IMR-90 (cell line): ENCODE results near the gene CRY2. TPM values are rescaled to one million over a fixed set of nuclear protein-coding genes. Genes with fewer than 3 reads are reported as not detected.

Source experiments
- ATAC-seq: fragments of 200-7000 bp; cut with Tn5 transposase; 2 replicates; pipeline ENCODE4 v1.9.1; 2020; ENCODE audit warnings: low read depth, mild to moderate bottlenecking, moderate library complexity
- BruUV-seq: library from RNA; stranded (reverse); fragments of 400-500 nt; replicated peaks from 2 replicates; lab custom pipeline; 2021; lab: Mats Ljungman, UMichigan
- CTCF ChIA-PET: fragments of 300-600 bp; formaldehyde crosslinking; extraction: SDS; loops from one replicate; lab custom pipeline; 2021; ENCODE audit warnings: antibody characterized with exemption; lab: Yijun Ruan, JAX
- POLR2A ChIA-PET: fragments of 300-600 bp; sonication (Branson Sonifier 250); formaldehyde crosslinking; loops from one replicate; lab custom pipeline; 2022; ENCODE audit warnings: antibody characterized with exemption; ENCODE audit not compliant: unreplicated experiment; lab: Charles Lee
- DNase-seq: peaks from one replicate; pipeline ENCODE4 v3.0.0; 2013
- H2AFZ ChIP-seq: replicated peaks from 2 replicates; pipeline ENCODE3; 2013; ENCODE audit warnings: low read length, mild to moderate bottlenecking; ENCODE audit not compliant: poor library complexity
- H2AK5ac ChIP-seq: 2 replicates; pipeline ENCODE4 v1.6.1; 2013; ENCODE audit warnings: low read depth, low read length, inconsistent platforms
- H2AK9ac ChIP-seq: replicated peaks from 2 replicates; pipeline ENCODE3; 2013; ENCODE audit warnings: mild to moderate bottlenecking, low read depth, low read length, moderate library complexity; ENCODE audit not compliant: poor library complexity
- H2BK120ac ChIP-seq: 2 replicates; pipeline ENCODE4 v1.6.1; 2013; ENCODE audit warnings: low read depth, low read length, inconsistent platforms
- H2BK15ac ChIP-seq: 3 replicates; pipeline ENCODE4 v1.6.1; 2013; ENCODE audit warnings: low read depth, low read length, inconsistent platforms
- H2BK20ac ChIP-seq: 2 replicates; pipeline ENCODE4 v1.6.1; 2013; ENCODE audit warnings: low read depth, mild to moderate bottlenecking, inconsistent platforms, low read length, moderate library complexity
- H2BK5ac ChIP-seq: 2 replicates; pipeline ENCODE4 v1.6.1; 2013; ENCODE audit warnings: mild to moderate bottlenecking, low read depth, low read length, inconsistent platforms; ENCODE audit not compliant: poor library complexity, severe bottlenecking
- H3K14ac ChIP-seq: replicated peaks from 2 replicates; pipeline ENCODE4 v1.6.1; 2013; ENCODE audit warnings: low read depth, low read length, inconsistent platforms
- H3K18ac ChIP-seq: 2 replicates; pipeline ENCODE4 v1.6.1; 2013; ENCODE audit warnings: low read depth, low read length, control low read depth
- H3K23ac ChIP-seq: 2 replicates; pipeline ENCODE4 v1.6.1; 2013; ENCODE audit warnings: low read depth, low read length, inconsistent platforms
- H3K27ac ChIP-seq: 2 replicates; pipeline ENCODE4 v1.5.1; 2013; ENCODE audit warnings: mild to moderate bottlenecking, control low read depth, low read length; ENCODE audit not compliant: insufficient read depth
- H3K27me3 ChIP-seq: 2 replicates; pipeline ENCODE4 v1.6.1; 2013; ENCODE audit warnings: low read length; ENCODE audit not compliant: control insufficient read depth, insufficient read depth
- H3K36me3 ChIP-seq: 2 replicates; pipeline ENCODE4 v1.6.1; 2013; ENCODE audit warnings: low read length, mixed read lengths; ENCODE audit not compliant: control insufficient read depth, insufficient read depth
- H3K4ac ChIP-seq: 2 replicates; pipeline ENCODE4 v1.6.1; 2013; ENCODE audit warnings: low read depth, low read length, inconsistent platforms
- H3K4me1 ChIP-seq: 2 replicates; pipeline ENCODE4 v1.6.1; 2013; ENCODE audit warnings: low read length, mixed read lengths; ENCODE audit not compliant: control insufficient read depth, insufficient read depth
- H3K4me2 ChIP-seq: 2 replicates; pipeline ENCODE4 v1.6.1; 2013; ENCODE audit warnings: low read depth, mild to moderate bottlenecking, control low read depth, low read length, moderate library complexity
- H3K4me3 ChIP-seq: 2 replicates; pipeline ENCODE4 v1.5.1; 2013; ENCODE audit warnings: low read depth, mild to moderate bottlenecking, control low read depth, low read length, moderate library complexity; ENCODE audit not compliant: insufficient read depth
- H3K56ac ChIP-seq: 2 replicates; pipeline ENCODE4 v1.6.1; 2013; ENCODE audit warnings: low read length, inconsistent platforms; ENCODE audit not compliant: insufficient read depth; ENCODE audit errors: extremely low read depth
- H3K79me1 ChIP-seq, 2 experiments: 2 replicates each; pipeline ENCODE4 v1.6.1; 2013; ENCODE audit warnings: low read length in 2 of 2, inconsistent platforms in 1 of 2, low read depth in 1 of 2
- H3K9ac ChIP-seq: 2 replicates; pipeline ENCODE4 v1.6.1; 2013; ENCODE audit warnings: low read depth, low read length, control low read depth
- H3K9me1 ChIP-seq: 2 replicates; pipeline ENCODE4 v1.6.1; 2013; ENCODE audit warnings: low read length, inconsistent platforms; ENCODE audit not compliant: insufficient read depth
- H3K9me3 ChIP-seq: 2 replicates; pipeline ENCODE4 v1.6.1; 2013; ENCODE audit warnings: low read length; ENCODE audit not compliant: control insufficient read depth, insufficient read depth
- H4K20me1 ChIP-seq: 2 replicates; pipeline ENCODE4 v1.6.1; 2013; ENCODE audit warnings: low read length, inconsistent platforms; ENCODE audit not compliant: insufficient read depth
- H4K5ac ChIP-seq: 2 replicates; pipeline ENCODE4 v1.6.1; 2013; ENCODE audit warnings: mild to moderate bottlenecking, low read depth, low read length, control low read depth
- H4K8ac ChIP-seq, 2 experiments: 2 replicates each; pipeline ENCODE4 v1.6.1; 2013; ENCODE audit warnings: low read depth in 2 of 2, low read length in 2 of 2, control low read depth in 1 of 2, inconsistent platforms in 1 of 2
- H4K91ac ChIP-seq: 2 replicates; pipeline ENCODE4 v1.6.1; 2013; ENCODE audit warnings: low read depth, low read length, inconsistent platforms; ENCODE audit not compliant: insufficient read depth
- BHLHE40 ChIP-seq: fragments of 150-350 bp; IDR thresholded peaks from 2 replicates; pipeline ENCODE4 v1.6.1; 2016; ENCODE audit warnings: mild to moderate bottlenecking, low read depth, low read length
- CEBPB ChIP-seq: IDR thresholded peaks from 2 replicates; pipeline ENCODE4 v1.6.1; 2012; ENCODE audit warnings: low read depth, low read length, improper control_type of control experiment
- CHD1 ChIP-seq: IDR thresholded peaks from 2 replicates; pipeline ENCODE4 v1.6.1; 2012; ENCODE audit warnings: low read depth, low read length, improper control_type of control experiment
- FOS ChIP-seq: fragments of 150-350 bp; IDR thresholded peaks from 2 replicates; pipeline ENCODE4 v1.6.1; 2016; ENCODE audit warnings: low read depth, low read length
- MAFK ChIP-seq: IDR thresholded peaks from 2 replicates; pipeline ENCODE4 v1.6.1; 2012; ENCODE audit warnings: low read depth, low read length, improper control_type of control experiment
- MAZ ChIP-seq: IDR thresholded peaks from 2 replicates; pipeline ENCODE4 v1.6.1; 2012; ENCODE audit warnings: low read depth, mild to moderate bottlenecking, low read length, improper control_type of control experiment, moderate library complexity, borderline replicate concordance
- MXI1 ChIP-seq: IDR thresholded peaks from 2 replicates; pipeline ENCODE4 v1.6.1; 2012; ENCODE audit warnings: low read depth, mild to moderate bottlenecking, low read length, moderate library complexity, borderline replicate concordance
- NFE2L2 ChIP-seq: fragments of 150-350 bp; IDR thresholded peaks from 2 replicates; pipeline ENCODE4 v1.6.1; 2016; ENCODE audit warnings: low read depth, mild to moderate bottlenecking, low read length
- RAD21 ChIP-seq: IDR thresholded peaks from 2 replicates; pipeline ENCODE4 v1.6.1; 2012; ENCODE audit warnings: low read length, improper control_type of control experiment
- RCOR1 ChIP-seq: IDR thresholded peaks from 2 replicates; pipeline ENCODE4 v1.6.1; 2012; ENCODE audit warnings: mild to moderate bottlenecking, low read length, improper control_type of control experiment; ENCODE audit not compliant: insufficient replicate concordance
- RFX5 ChIP-seq: IDR thresholded peaks from 2 replicates; pipeline ENCODE4 v1.8.0; 2012; ENCODE audit warnings: low read depth, mild to moderate bottlenecking, low read length, moderate library complexity
- SMC3 ChIP-seq: fragments of 150-350 bp; IDR thresholded peaks from 2 replicates; pipeline ENCODE4 v1.6.1; 2016; ENCODE audit warnings: low read depth, mild to moderate bottlenecking, antibody characterized with exemption, low read length, moderate library complexity
- WGBS, 2 experiments: methylation state at CpG; one replicate each; pipeline versions ENCODE4 v1.1.5 to v1.1.7; 2013; ENCODE audit warnings: missing lambda C conversion rate in 2 of 2; ENCODE audit not compliant: insufficient read length in 1 of 2; ENCODE audit errors: extremely low coverage in 2 of 2; 5-methylcytosine and 5-hydroxymethylcytosine counted together
- dilution Hi-C: fragments of 300-500 bp; cut with HindIII; formaldehyde crosslinking; loops from one replicate; pipeline ENCODE4 v1.14.3; 2018; ENCODE audit warnings: low sequenced_read_pairs; ENCODE audit not compliant: unreplicated experiment
- in situ Hi-C: fragments of 300-500 bp; cut with MboI; formaldehyde crosslinking; loops from 3 replicates; pipeline ENCODE4 v1.14.3; 2019; ENCODE audit warnings: low sequenced_read_pairs, inconsistent platforms, mixed read lengths
- intact Hi-C: fragments of 100-400 bp; cut with micrococcal nuclease; formaldehyde crosslinking; loops from 2 replicates; pipeline ENCODE4 v1.10.0; 2022
- polyA plus RNA-seq, 3 experiments: library from polyadenylated mRNA; depleted of rRNA; stranded (reverse); fragments of >200 nt; gene quantifications; 2 replicates each; pipeline ENCODE4 v1.2.3, GENCODE V29; 2012; ENCODE audit warnings: low replicate concordance in 1 of 3
- total RNA-seq: library from RNA; depleted of rRNA; stranded (reverse); fragments of >200 nt; gene quantifications from 2 replicates; pipeline ENCODE4 v1.2.3, GENCODE V29; 2012
- TF ChIP-seq, protein P1 (sequence below): fragments of 150-350 bp; IDR thresholded peaks from 2 replicates; pipeline ENCODE4 v1.6.1; 2016; ENCODE audit warnings: low read depth, mild to moderate bottlenecking, low read length, moderate library complexity, borderline replicate concordance
- TF ChIP-seq, protein P2 (sequence below): conservative IDR thresholded peaks from 2 replicates; pipeline ENCODE4 v1.5.1; 2012; ENCODE audit warnings: mild to moderate bottlenecking, low read depth, low read length, improper control_type of control experiment
- TF ChIP-seq, protein P3 (sequence below): fragments of 150-350 bp; IDR thresholded peaks from 2 replicates; pipeline ENCODE4 v1.6.1; 2017; ENCODE audit warnings: mild to moderate bottlenecking, antibody characterized with exemption, low read length, low read depth

The CRY2 gene
- total and polyA plus RNA-seq, 2 of the 4 experiments (the other 2 are of a cell fraction): 12.2 to 13.1 TPM

DNA sequence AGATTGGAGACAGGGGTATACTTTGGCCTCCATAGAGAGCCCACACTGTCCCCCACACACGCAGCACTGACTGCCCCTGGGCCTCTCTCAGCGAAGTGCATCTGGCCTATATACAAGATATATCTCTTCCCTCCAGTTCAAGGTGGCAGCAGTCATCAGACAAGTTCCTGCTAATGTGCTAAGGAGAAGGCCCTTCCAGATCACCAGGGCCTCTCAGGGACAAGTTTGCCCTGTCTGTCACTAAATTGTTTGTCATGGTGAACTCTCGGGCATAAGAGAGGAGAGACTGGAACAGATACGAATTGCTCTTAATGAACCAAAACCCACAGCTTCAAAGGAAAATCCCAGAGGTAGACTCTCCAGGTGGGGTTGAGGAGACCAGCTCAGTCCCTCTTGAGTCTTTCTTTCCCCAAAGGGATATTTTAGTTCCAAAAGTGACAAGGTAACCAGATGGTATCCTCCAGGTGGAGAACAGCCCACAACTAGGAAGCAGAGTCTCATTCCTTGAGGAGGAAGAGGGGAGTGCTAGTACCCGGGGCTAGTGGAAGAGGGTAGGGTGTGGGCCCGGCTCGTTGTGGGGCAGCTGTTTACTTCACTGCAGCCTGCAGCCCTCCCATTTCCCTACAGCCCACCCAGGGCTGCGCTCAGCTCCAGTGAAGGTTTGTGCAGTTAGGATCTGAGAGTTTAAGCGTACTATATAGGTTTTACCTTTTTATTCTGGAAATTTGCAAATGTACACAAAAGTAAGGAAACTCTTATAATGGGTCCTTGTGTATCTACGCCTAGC, 44.6 kb upstream of the CRY2 start:
- Histone ChIP-seq H3K56ac (no peak overlapping the region), H3K4me1 (peaks cover 22% of the 10 kb centered on the region), H2AK9ac (no peak overlapping the region), H2AK5ac (no peak overlapping the region), H3K4me3 (no peak overlapping the region), H3K4me2 (no peak overlapping the region), H2BK120ac (no peak overlapping the region), H4K20me1 (peaks cover 11% of the 10 kb centered on the region), H4K5ac (no peak overlapping the region), H2BK15ac (no peak overlapping the region), H2AFZ (no peak overlapping the region), H2BK20ac (no peak overlapping the region), H3K23ac (no peak overlapping the region), H3K9me3 (no peaks in the 10 kb centered on the region), H3K4ac (no peak overlapping the region), H3K79me1 (peaks cover 24 to 26% of the 10 kb centered on the region in 2 experiments), H3K9ac (no peak overlapping the region), H3K14ac (no peak overlapping the region), H3K36me3 (peaks cover 4% of the 10 kb centered on the region; the same call in 1 of the 2 replicates), H3K18ac (no peak overlapping the region), H3K27ac (no peak overlapping the region), H4K8ac (no peak overlapping the region), H2BK5ac (no peak overlapping the region), H3K9me1 (peaks cover 17% of the 10 kb centered on the region), H3K27me3 (peaks cover under 1% of the 10 kb centered on the region), H4K91ac (no peak overlapping the region)
- dilution Hi-C loops (no loop called here), intact Hi-C loops (no loop called here), in situ Hi-C loops (loop anchor here (25.0 kb wide), 1 partner anchor 1240 kb away; the partner anchor contains the start of gene CD82)
- ChIA-PET CTCF (no interaction called here), POLR2A (no interaction called here)
- BruUV-seq: no TSS peak
- no CpG with 5 or more reads among the region's 10 CpGs for WGBS, 2 experiments
- TF ChIP-seq, protein P1, sequence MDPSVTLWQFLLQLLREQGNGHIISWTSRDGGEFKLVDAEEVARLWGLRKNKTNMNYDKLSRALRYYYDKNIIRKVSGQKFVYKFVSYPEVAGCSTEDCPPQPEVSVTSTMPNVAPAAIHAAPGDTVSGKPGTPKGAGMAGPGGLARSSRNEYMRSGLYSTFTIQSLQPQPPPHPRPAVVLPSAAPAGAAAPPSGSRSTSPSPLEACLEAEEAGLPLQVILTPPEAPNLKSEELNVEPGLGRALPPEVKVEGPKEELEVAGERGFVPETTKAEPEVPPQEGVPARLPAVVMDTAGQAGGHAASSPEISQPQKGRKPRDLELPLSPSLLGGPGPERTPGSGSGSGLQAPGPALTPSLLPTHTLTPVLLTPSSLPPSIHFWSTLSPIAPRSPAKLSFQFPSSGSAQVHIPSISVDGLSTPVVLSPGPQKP: no peak
- TF ChIP-seq RFX5 (no peak), CHD1 (no peak), FOS (no peak), CEBPB (no peak), MAZ (no peak), MAFK (no peak), MXI1 (no peak), NFE2L2 (no peak), BHLHE40 (no peak), RAD21 (no peak), RCOR1 (no peak), SMC3 (no peak)
- TF ChIP-seq, protein P2, sequence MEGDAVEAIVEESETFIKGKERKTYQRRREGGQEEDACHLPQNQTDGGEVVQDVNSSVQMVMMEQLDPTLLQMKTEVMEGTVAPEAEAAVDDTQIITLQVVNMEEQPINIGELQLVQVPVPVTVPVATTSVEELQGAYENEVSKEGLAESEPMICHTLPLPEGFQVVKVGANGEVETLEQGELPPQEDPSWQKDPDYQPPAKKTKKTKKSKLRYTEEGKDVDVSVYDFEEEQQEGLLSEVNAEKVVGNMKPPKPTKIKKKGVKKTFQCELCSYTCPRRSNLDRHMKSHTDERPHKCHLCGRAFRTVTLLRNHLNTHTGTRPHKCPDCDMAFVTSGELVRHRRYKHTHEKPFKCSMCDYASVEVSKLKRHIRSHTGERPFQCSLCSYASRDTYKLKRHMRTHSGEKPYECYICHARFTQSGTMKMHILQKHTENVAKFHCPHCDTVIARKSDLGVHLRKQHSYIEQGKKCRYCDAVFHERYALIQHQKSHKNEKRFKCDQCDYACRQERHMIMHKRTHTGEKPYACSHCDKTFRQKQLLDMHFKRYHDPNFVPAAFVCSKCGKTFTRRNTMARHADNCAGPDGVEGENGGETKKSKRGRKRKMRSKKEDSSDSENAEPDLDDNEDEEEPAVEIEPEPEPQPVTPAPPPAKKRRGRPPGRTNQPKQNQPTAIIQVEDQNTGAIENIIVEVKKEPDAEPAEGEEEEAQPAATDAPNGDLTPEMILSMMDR: no peak
- TF ChIP-seq, protein P3, sequence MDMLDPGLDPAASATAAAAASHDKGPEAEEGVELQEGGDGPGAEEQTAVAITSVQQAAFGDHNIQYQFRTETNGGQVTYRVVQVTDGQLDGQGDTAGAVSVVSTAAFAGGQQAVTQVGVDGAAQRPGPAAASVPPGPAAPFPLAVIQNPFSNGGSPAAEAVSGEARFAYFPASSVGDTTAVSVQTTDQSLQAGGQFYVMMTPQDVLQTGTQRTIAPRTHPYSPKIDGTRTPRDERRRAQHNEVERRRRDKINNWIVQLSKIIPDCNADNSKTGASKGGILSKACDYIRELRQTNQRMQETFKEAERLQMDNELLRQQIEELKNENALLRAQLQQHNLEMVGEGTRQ: no peak
- no peak for ATAC-seq
- no peak for DNase-seq
